HG03520 (cell line): ENCODE results near the gene MACO1.
"Not testable (repeated sequence)": the region's sequence is repeated elsewhere in the genome, so short reads cannot be mapped to it uniquely, and the experiment has no call there.

Experiments used
- ATAC-seq: cut with Tn5 transposase; IDR thresholded peaks from one replicate; pipeline ENCODE4 v1.9.1; 2021; ENCODE audit warnings: mild to moderate bottlenecking, moderate library complexity; ENCODE audit not compliant: unreplicated experiment

Gene MACO1

GRCh38 chr1:25430073-25430966 lies at the start of gene MACO1:
MACO1 (plus strand) TSS chr1:25430897; CDS start chr1:25431099, 202 bp downstream.
- peak; percentile 85 for ATAC-seq

GRCh38 chr1:25382543-25382942 lies 48.2 kb upstream of the MACO1 start:
- ATAC-seq: not testable (repeated sequence)

GRCh38 chr1:25383090-25383489 lies 47.6 kb upstream of the MACO1 start:
- ATAC-seq: not testable (repeated sequence)

- ATAC-seq: not testable (repeated sequence)
Observed at GRCh38 chr1:25383875-25384274, 46.8 kb upstream of the MACO1 start.

- not testable (repeated sequence) for ATAC-seq
Observed at GRCh38 chr1:25387096-25387495, 43.6 kb upstream of the MACO1 start.

GRCh38 chr1:25388691-25389090 lies 42.0 kb upstream of the MACO1 start:
- ATAC-seq: not testable (repeated sequence)

- ATAC-seq: not testable (repeated sequence)
Observed at GRCh38 chr1:25389721-25390120, 41.0 kb upstream of the MACO1 start.

- no peak for ATAC-seq
Observed at GRCh38 chr1:25392841-25393240, 37.9 kb upstream of the MACO1 start.

- not testable (repeated sequence) for ATAC-seq
Observed at GRCh38 chr1:25397549-25397948, 33.1 kb upstream of the MACO1 start.

- ATAC-seq: not testable (repeated sequence)
Observed at GRCh38 chr1:25398079-25398478, 32.6 kb upstream of the MACO1 start.

- ATAC-seq: not testable (repeated sequence)
Observed at GRCh38 chr1:25402947-25403803, 27.5 kb upstream of the MACO1 start.

- ATAC-seq: not testable (repeated sequence)
Observed at GRCh38 chr1:25405731-25406305, 24.9 kb upstream of the MACO1 start.

GRCh38 chr1:25409641-25410427 lies 20.9 kb upstream of the MACO1 start:
- ATAC-seq: not testable (repeated sequence)

- ATAC-seq: not testable (repeated sequence)
Observed at GRCh38 chr1:25412872-25413623, 17.6 kb upstream of the MACO1 start.

- not testable (repeated sequence) for ATAC-seq
Observed at GRCh38 chr1:25414157-25414556, 16.5 kb upstream of the MACO1 start.

- not testable (repeated sequence) for ATAC-seq
Observed at GRCh38 chr1:25414578-25414977, 16.1 kb upstream of the MACO1 start.

- ATAC-seq: not testable (repeated sequence)
Observed at GRCh38 chr1:25417280-25417679, 13.4 kb upstream of the MACO1 start.

- not testable (repeated sequence) for ATAC-seq
Observed at GRCh38 chr1:25419339-25419738, 11.4 kb upstream of the MACO1 start.

GRCh38 chr1:25420715-25421114 lies 10.0 kb upstream of the MACO1 start, which contains the start of gene RHCE:
RHCE (minus strand) TSS chr1:25420825; CDS start chr1:25420786, 39 bp downstream.
- ATAC-seq: not testable (repeated sequence)
